Body of pancreas (tissue), 4 donors: ENCODE results near the gene SLC17A7. TPM values are rescaled to one million over a fixed set of nuclear protein-coding genes. Genes with fewer than 3 reads are reported as not detected.

Experiments
- ATAC-seq: fragments of 150-250 bp; one replicate; pipeline ENCODE4 v1.9.1; 2016
- DNase-seq, 4 donors: peaks; one replicate each; pipeline ENCODE4 v3.0.0-alpha.2; 2019
- H3K27ac ChIP-seq, 4 donors: fragments of 200-600 bp; sonication (generic); 1 replicate in 3 of 4; 2 replicates in 1 of 4; pipeline versions ENCODE4 v1.5.1 to v1.6.1; 2016 to 2019; ENCODE audit warnings: mild to moderate bottlenecking in 1 of 4, mixed read lengths in 1 of 4, moderate library complexity in 1 of 4
- H3K27me3 ChIP-seq, 2 donors: fragments of 200-600 bp; sonication (generic); one replicate each; pipeline ENCODE4 v1.6.0; 2016; ENCODE audit warnings: mild to moderate bottlenecking in 1 of 2
- H3K36me3 ChIP-seq, 2 donors: fragments of 200-600 bp; sonication (generic); replicated peaks in 1 of 2; 2 replicates each; pipeline ENCODE4 v1.5.1; 2016; ENCODE audit warnings: low read depth in 2 of 2; ENCODE audit not compliant: insufficient read depth in 1 of 2
- H3K4me1 ChIP-seq: fragments of 200-600 bp; sonication (generic); one replicate; pipeline ENCODE4 v1.6.0; 2016
- H3K4me3 ChIP-seq, 2 donors: fragments of 200-600 bp; sonication (generic); 1 replicate in 1 of 2; 2 replicates in 1 of 2; pipeline ENCODE4 v1.5.1; 2016 to 2019
- H3K9me3 ChIP-seq, 3 donors: fragments of 200-600 bp; sonication (generic); 1 replicate in 2 of 3; 2 replicates in 1 of 3; pipeline ENCODE4 v1.5.1; 2016
- CTCF ChIP-seq, 7 experiments: fragments of 450-650 bp in 4 of 7; fragments of 200-600 bp in 3 of 7; sonication (generic) in 3 of 7; IDR thresholded peaks; one replicate each; pipeline ENCODE4 v1.5.1; 2016 to 2019; ENCODE audit warnings: antibody characterized with exemption in 7 of 7
- POLR2A ChIP-seq, 3 donors: fragments of 450-650 bp; IDR thresholded peaks; one replicate each; pipeline ENCODE4 v1.6.1; 2016; ENCODE audit warnings: antibody characterized with exemption in 3 of 3, mild to moderate bottlenecking in 2 of 3
- WGBS, 2 donors: methylation state at CpG; one replicate each; pipeline ENCODE4 v1.1.5; 2017; 5-methylcytosine and 5-hydroxymethylcytosine counted together
- intact Hi-C: fragments of 100-400 bp; cut with DNase I; formaldehyde crosslinking; loops from one replicate; pipeline ENCODE4 v1.15.1; 2023
- total RNA-seq, 2 donors: library from RNA; depleted of rRNA; stranded (reverse); fragments of >200 nt; gene quantifications; one replicate each; pipeline ENCODE4 v1.1.0, GENCODE V29; 2016

The SLC17A7 gene
- total RNA-seq, 2 donors from 2014 or later, result 0.26 TPM; not detected in 1

DNA sequence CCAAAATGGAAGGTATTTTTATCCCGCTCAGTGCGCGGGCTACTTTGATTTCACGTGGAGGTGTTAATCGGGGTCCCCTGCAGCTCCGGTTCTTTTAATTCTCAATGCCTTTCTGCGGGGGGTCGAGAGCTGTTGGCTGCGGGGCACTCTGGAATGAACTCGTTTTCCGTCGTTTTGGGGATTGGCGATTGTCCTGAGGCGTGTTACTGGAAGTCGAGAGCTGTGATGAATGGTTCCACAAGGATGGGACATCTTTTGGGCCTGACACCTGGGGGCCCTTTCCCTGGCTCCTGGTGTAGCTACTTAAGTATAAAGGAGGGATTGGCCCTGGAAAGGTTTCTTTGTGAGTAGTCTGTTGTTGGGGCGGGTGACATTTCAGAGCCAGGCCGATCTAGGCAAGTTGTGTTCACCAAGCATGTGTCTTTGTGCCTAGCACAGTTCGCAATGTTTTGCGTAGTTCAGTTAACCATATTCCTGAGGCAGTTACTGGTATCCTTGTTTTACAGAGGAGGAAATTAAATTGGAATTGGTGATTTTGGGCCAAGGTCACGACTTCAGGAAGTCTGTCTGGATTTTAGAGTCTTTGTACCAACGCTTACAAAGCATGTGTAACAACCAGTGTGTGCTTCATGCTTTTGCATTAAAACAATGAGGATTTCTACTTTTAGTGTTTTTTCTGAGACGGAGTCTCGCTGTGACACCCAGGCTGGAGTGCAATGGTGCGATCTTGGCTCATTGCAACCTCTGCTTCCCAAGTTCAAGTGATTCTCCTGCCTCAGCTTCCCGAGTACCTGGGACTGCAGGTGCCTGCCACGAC is 46.9 kb upstream of the SLC17A7 start:
- peak overlapping the region; percentile 68 to 94 (median 88) for H3K27ac ChIP-seq
- H3K4me1 ChIP-seq, result peaks cover 31% of the 10 kb centered on the region
- WGBS, 2 donors, result 1% methylated on average over 24 to 26 of the region's 26 CpGs
- DNase-seq (no peak), ATAC-seq (no peak)
- intact Hi-C loops, result no loop called here
- no peak for TF ChIP-seq CTCF (IDR thresholded peaks at IDR 0.05)
- no peak for TF ChIP-seq POLR2A (IDR thresholded peaks at IDR 0.05)
- peak overlapping the region; percentile 94 to 100 for H3K4me3 ChIP-seq
- H3K27me3 ChIP-seq, result no peaks in the 10 kb centered on the region
- H3K36me3 ChIP-seq, result peaks cover 17 to 31% of the 10 kb centered on the region in 2 donors
- H3K9me3 ChIP-seq, result no peaks in the 10 kb centered on the region

DNA sequence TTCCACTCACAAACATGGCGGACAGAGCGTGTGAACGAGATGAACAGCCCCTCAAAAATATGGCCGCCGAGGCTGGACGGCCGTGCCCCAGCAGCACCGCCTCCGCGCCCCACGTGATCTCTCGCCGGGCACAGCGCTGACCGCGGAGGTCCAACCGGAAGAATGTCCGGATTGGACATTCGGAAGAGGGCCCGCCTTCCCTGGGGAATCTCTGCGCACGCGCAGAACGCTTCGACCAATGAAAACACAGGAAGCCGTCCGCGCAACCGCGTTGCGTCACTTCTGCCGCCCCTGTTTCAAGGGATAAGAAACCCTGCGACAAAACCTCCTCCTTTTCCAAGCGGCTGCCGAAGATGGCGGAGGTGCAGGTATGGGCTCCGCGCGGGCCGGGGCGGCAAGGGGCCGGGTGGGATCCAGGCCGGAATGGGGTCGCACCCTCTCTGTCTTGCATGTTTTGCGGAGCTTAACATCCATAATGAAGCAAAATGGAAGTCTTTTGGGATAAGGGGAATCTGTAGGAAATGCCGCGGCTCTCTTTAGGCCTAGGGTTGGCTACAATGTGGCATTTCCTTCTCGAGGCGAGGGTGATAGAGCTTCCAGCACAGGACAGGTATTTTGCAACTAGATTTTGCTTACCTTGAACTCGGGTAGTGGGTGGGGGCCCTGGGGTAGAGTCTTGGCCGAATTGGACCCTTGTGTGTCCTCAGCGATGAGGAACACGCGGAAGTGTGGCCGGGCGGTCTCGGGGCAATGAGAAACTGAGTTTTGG is 46.1 kb upstream of the SLC17A7 start, which contains the start of gene RPL13A:
RPL13A (plus strand) TSS at position 332 of the 769 bp plus-strand sequence; CDS start at position 354, 22 bp downstream.
- intact Hi-C loops, result no loop called here
- Histone ChIP-seq H3K36me3 (peaks cover 17 to 29% of the 10 kb centered on the region in 2 donors), H3K4me1 (peaks cover 31% of the 10 kb centered on the region), H3K27ac (peak within 1 kb of the TSS; percentile 68 to 94 (median 88)), H3K4me3 (peak within 1 kb of the TSS; percentile 94 to 100), H3K27me3 (no peaks in the 10 kb centered on the region), H3K9me3 (no peaks in the 10 kb centered on the region)
- TF ChIP-seq POLR2A (IDR thresholded peaks at IDR 0.05) (peak; percentile 94 to 100 (median 99)), CTCF (IDR thresholded peaks at IDR 0.05) (no peak)
- ATAC-seq (peak; percentile 96), DNase-seq (peak; percentile 100)
- WGBS, 2 donors, result 0% methylated on average over 16 to 57 of the region's 57 CpGs

- no peak for ATAC-seq
- 61 to 86% methylated on average over 15 to 23 of the region's 23 CpGs for WGBS, 2 donors
Observed at GRCh38 chr19:49486710-49487276, 45.5 kb upstream of the SLC17A7 start.

DNA sequence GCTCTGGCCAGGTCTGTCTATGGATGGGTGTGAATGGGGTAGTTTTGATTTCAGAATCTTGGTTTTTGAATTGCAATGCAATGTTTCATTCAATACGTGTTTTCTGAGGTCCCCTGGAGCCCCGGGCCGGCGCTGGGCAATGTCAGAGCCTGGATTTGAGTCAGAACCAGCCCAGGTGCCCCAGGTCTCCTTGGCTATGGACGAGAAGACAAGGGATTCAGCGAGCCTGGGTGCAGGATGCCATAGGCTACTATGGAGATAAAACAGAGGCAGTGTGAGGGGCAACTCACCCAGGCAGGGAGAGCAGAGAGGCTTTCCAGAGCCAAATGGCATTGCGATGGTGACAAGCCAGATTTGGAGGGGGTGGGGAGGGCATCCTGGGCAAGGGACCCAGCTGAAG is 44.9 kb upstream of the SLC17A7 start:
- peaks cover 27% of the 10 kb centered on the region for H3K4me1 ChIP-seq
- no peak for ATAC-seq
- no peaks in the 10 kb centered on the region for H3K27me3 ChIP-seq
- H3K4me3 ChIP-seq, result no peak overlapping the region
- TF ChIP-seq POLR2A (IDR thresholded peaks at IDR 0.05) (no peak), CTCF (IDR thresholded peaks at IDR 0.05) (no peak)
- DNase-seq, result no peak
- intact Hi-C loops, result no loop called here
- H3K27ac ChIP-seq, result no peak overlapping the region
- peaks cover 17 to 18% of the 10 kb centered on the region in 2 donors for H3K36me3 ChIP-seq
- WGBS, 2 donors, result 76 to 89% methylated on average over 7 of the region's 7 CpGs
- no peaks in the 10 kb centered on the region for H3K9me3 ChIP-seq

More at GRCh38 chr19:49486710-49487276, 45.5 kb upstream of the SLC17A7 start:
- no peak for DNase-seq
- H3K27me3 ChIP-seq, result no peaks in the 10 kb centered on the region
- H3K4me3 ChIP-seq, result no peak overlapping the region
- peak overlapping the region; percentile 25 to 94 (median 78) for H3K27ac ChIP-seq
- H3K4me1 ChIP-seq, result peaks cover 27% of the 10 kb centered on the region
- TF ChIP-seq POLR2A (IDR thresholded peaks at IDR 0.05) (no peak), CTCF (IDR thresholded peaks at IDR 0.05) (peak in 2 of 7 experiments; percentile 21 to 23)
- intact Hi-C loops, result no loop called here
- no peaks in the 10 kb centered on the region for H3K9me3 ChIP-seq
- H3K36me3 ChIP-seq, result peaks cover 17 to 23% of the 10 kb centered on the region in 2 donors
